NCI-H226 (cell line): Measurements from ENCODE around the gene ZNF839.

Experiments
- DNase-seq: peaks from one replicate; pipeline ENCODE4 v3.0.0-alpha.2; 2015

The ZNF839 gene

DNA sequence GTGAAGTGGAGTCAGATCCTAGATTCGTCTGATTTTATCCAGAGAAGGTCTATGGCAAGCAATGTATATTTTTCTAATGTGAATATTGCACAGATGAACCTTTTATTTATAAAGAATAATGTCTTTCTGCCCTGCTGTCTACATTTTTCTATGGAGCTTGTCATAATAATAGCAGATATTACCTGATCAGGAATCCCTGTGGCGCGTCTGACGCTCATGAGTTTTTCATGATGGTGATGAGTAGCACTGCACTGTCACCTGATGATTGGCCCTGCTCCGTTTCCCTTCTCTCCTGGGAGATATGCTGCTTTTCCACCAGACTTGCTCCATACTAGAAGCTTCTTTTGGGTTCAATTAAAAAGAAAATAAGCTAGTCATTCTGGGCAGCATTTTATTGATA, 22.7 kb downstream of the ZNF839 start:
- no peak for DNase-seq

DNA sequence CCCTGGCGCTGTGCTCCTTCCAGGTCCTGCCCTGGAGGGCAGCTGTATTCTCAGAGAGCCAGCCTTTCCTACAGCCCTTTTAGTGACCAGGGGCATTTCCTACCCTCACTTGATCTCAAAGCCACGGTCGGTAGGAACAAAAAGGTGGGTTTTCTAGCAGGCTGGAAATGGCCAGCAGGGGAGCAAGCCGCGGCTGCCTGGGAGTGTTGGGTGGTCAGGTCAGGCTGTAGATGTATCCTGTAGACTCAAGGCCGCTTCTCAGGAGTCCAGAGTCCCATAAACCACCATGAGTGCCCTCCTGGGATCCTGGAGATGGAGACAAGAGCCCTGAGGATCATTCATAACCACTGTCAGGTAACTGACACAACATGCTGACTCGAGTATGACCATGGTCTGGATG, 24.5 kb downstream of the ZNF839 start:
- no peak for DNase-seq

DNA sequence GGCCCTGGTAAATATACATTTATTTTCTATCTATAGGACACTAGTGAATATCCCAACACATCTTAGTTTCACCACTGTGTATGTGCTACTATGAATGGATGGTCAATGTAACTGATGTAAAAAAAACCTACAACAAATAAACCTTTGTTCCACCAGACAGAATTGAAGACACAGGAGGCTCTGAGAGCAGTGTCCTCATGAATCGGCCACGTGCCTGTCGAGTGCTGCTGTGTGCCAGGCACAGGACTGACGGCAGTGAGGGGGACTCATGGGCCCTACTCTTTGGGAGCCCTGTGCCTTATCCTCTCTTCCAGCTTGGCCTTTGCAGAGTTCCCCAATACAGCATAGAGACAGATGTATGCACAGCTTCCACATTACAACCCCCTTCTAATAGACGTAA, 24.9 kb downstream of the ZNF839 start:
- no peak for DNase-seq

DNA sequence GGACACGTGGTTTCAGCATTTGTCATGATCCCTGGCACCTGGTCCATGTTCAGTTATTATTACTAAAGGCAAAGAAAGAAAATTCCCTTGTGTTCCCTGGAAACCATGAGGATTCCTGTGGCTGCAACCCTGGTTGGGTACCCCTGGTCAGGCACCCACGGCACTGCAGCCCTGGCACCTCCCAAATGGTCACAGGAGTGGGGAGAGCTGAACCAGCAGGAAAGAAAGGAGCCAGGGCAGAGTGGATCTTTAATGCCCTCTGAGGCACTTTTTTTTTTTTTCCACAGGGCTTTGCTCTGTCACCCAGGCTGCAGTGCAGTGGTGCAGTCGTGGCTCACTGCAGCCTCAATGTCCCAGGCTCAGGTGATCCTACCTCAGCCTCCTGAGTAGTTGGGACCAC, 25.7 kb downstream of the ZNF839 start:
- DNase-seq, result no peak

DNA sequence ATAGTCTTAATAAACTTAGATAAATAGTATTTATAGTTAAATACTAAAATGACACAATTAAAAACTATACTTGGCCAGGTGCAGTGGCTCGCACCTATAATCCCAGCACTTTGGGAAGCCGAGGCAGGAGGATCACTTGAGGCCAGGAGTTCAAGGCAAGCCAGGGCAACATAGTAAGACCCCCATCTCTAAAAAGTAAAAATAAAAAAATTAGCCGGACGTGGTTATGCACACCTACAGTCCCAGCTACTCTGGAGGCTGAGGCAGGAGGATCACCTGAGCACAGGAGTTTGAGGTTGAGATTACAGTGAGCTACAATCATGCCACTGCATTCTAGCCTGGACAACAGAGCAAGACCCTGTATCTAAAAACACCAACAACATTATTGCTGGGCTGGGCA, 27.1 kb downstream of the ZNF839 start:
- no peak for DNase-seq

DNA sequence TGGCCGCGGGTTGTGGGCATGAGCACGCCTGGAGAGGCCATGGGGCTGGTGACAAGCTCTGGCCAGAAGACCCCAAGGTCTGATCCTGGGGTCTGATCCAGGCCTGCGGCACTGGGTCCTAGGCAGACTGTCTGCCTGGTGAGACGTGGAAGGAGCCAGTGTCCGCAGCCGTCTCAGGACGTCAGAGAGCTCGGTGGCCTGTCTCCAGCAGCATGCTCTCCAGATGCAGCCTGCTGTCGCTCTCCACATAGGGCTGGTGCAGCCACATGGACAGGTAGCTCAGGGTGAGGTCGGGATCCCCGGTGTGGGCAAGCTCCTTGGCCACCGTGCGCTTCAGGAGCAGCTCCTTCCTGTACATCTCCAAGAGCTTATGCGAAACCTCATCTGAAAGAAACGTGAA, 28.8 kb downstream of the ZNF839 start:
- DNase-seq, result no peak

DNA sequence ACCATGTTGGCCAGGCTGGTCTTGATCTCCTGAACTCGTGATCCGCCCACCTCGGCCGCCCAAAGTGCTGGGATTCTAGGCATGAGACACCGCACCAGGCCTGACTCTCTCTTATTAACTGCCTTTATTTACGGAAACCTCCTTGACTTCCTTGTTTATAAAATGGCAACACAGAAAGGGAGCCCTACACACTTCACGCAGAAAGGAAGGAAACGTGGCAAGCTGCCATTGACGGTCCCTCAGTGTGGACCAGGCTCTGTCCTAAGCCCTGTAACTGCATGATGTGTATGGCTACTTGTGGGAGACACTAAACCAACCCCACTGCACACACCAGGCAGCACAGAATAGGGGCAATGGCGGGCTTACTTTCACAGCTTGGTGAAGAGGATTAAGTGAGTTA, 31.5 kb downstream of the ZNF839 start:
- no peak for DNase-seq

DNA sequence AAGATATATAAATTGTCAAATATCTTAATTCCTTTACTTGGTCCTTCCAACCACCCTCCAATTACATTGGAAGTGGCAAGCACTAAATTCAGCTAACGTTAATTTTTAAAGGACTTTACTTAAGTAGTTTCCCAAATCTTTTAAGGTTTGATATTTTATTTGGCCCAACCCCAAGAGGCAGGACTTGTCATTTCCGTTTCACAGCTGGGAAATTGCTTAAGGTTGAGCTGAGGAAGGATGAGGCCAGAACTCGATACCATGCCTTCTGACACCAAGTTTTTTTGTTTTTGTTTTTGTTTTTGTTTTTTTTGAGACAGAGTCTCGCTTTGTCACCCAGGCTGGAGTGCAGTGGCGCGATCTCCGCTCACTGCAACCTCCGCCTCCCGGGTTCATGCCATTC, 32.0 kb downstream of the ZNF839 start:
- DNase-seq, result peak; percentile 7

DNA sequence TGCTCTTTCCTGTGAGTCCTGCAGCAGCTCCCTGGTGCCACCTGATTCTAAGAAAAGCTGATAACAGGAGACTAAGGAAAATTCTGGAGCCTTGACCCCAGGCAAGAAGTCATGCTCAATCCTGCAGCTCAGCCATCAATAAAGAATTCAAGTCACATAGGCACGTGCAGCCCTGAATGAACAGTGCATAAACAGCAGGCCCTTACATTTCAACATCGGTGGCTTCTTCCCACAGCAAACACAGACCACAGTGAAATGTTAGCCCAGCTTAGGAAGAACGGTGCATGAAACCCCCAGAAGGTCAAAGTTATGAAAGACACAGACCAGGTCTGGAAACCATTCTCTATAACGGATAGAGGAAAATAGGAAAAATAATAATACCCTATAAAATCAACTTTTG, 32.7 kb downstream of the ZNF839 start:
- DNase-seq, result no peak

DNA sequence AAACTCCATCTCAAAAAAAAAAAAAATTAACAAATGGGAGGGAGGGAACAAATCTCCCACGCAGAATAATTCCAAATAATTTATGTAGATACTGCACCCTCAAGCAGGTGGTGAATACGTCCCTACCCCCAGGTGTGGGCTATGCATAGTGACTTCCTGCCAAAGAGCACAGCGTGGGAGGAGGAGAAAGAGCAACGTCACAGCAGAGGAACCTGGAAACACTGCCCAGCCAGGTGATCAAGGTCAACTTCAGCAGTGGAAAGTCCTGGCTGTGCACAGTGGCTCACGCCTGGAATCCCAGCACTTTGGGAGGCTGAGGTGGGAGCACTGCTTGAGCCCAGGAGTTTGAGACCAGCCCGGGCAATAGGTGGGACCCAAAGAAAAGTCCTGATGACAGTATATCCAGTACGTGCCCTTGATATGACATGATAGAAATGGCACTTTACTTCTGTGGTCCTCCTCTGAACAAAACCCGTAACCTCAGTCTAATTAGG, 33.6 kb downstream of the ZNF839 start:
- no peak for DNase-seq

DNA sequence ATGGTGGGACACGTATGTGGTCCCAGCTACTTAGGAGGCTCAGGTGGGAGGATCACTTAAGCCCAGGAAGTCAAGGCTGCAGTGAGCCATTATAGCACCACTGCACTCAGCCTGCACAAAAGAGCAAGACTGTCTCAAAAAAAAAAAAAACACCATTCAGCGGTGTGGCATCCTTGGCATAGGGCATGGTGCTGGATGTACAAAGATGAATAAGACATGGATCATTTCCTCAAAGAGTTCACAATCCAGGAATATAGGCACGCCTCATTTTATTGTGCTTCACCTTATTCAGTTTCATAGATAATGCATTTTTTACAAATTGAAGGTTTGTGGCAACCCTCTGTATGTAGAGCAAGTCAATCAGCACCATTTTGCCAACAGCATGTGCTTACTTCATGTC, 36.7 kb downstream of the ZNF839 start:
- no peak for DNase-seq

DNA sequence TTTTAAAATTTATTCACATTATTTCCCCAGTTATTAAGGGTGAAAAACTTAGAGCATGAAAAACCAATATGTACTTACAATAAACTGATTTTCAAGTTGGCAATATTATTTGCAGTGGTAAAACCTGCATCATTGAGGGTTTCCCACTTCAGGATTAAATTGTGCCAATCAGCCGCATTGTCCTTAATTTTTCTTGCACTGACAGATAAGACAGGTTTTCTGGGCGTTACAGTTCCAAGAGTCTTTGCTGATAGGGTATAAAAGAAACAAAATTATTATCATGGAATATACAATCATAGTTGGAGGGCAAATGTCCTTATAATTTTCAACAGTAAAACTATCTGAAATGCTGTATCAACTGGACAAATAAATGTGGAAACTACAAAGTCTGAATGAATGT, 39.8 kb downstream of the ZNF839 start:
- DNase-seq, result no peak

DNA sequence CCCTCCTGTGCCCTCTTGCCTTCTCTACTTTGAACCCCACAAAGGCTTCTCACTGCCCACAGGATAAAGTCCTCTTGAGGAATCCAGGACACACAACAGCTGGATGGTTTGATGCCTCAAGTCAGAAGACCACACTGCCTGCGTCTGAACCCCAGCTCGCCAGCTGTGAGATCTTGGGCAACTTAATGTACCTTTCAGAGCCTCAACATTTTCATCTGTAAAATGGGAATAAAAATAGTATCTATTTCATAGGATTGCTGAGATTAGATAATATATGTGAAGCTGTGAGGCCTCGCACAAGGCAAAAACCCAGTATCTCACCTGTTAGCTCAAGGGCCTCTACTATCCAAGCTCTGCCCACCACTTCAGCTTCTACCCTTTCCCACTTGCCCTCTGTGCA, 40.8 kb downstream of the ZNF839 start:
- DNase-seq, result no peak

DNA sequence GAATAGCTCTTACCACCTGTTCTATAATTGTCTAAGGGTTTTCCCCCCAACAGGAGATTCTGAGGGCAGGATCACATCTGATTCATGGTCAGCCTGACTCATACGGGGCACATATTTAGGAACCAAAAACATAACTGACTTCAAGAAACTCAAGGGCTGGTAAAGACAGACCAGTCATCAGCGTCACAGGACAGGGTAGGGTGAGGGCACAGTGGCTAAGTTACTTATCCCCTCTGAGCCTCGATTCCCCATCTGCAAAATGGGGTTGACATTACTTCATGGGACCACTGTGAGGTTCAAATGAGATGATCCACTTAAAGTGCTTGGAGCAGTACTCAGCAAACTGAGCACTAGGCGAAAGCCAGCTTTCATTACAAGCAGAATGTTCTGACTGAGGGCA, 42.5 kb downstream of the ZNF839 start:
- peak; percentile 2 for DNase-seq

DNA sequence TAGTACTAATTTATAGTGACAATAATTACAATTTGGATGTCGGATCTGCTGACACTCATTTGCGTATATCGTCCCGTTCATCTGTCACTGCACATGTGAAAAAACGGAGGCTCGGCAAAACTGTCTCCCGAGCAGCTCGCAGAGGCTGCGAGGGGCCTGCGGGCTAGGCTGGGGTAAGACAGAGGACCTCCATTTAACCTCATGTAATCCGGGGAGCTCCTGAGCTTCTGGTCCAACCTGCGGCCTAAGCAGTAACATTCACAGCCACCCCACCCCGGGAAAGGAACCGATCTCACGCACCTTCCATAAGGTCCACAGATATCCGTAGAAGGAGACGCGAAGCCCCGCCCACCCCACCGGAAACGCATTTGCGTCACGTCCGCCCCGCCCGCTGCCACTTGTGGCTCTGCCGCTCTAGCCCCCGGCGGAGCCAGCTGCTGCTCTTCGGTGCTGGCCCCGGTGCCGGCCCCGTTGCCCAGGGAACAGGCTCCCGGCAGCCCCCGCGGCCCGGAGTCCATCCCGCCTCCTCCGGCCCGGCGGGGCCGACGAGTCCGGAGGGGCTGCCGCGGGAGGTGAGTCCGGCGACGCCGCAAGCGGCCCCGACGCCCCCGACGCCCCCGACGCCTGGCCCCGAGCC, 43.1 kb downstream of the ZNF839 start, which contains the start of the genes CINP and TECPR2:
Gene CINP (minus strand): TSS at position 346 of the 637 bp plus-strand sequence. CDS start 39 bp downstream, at position 307.
Gene TECPR2 (plus strand): TSS at position 397 of the 637 bp plus-strand sequence. CDS start 13,781 bp downstream, outside the sequence.
- peak; percentile 91 for DNase-seq

DNA sequence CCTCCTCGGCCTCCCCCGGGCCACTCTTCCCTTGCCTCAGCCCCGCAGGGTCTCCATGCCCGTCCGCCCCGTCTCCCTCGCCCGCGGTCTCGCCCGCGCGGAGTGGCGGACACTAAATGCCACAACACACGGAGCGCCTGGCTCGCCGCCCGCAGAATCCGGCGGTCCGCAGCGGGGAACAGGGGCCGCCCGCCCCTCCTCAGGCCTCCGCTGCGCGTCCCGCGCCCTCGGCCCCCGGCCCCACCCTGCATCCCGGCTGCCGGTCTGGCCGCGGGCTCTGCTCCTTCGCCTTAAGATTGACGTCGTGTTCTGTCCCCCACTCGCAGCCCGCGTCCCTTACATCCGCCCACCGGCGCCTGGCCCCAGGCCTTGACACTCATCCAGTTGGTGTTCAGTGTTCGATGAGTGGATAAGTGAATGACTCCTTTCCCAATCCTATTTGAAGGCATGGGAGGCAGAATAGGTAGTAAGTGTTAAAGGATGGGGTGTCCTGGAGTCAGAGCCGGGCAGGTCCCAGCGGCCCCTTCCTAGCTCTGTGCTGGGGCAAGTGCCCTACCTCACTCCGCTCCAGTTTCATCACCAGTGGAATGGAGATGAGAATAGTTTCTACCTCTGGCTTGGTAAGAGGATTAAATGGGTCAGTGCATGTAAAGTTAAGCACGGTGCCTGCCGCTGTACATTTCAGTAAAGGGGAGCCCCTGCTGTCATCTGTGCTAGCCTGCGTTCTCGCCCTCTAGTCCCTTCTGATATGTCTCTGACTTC, 43.8 kb downstream of the ZNF839 start:
- DNase-seq, result no peak

DNA sequence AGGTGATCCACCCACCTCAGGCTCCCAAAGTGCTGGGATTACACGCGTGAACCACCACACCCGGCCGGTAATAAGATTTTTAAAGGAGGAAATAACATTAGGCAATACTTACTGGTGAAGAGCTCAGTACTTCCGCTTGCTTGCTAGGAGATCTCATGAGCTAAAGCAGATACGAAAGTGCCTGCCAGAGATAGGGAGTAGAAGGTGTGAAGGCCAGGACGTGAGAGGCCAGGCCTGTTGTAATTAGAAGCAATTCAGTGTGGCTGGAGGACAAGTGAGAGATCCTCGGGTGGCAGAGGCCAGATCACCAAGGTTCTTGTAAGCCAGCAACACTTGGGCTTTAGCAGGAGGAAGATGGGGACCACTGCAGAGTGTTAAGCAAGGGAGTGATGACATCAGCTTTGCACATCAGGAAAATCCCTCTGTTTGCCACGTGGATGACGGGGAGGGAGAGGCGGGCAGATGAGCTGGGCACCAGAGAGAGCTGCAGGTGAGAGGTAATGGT, 50.8 kb downstream of the ZNF839 start:
- DNase-seq, result no peak

DNA sequence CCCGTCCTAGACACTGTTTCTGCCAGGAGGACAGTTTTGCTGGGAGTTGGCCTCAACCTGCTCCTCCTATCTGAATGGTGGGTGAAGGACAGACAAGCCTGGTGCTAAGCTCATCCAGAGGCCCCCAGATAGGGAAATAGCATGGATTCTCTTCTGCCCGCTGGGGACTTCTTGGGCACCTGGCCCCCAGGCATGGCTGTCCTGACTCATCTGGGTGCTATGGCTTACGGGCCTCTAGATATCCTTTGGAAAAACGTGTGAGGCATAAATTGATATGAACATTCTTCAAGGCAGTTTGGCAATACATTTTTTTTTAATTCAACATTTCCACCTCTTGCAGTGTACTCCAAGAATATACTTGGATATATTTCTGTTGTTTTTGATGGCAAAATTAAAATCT, 51.8 kb downstream of the ZNF839 start:
- DNase-seq, result no peak

DNA sequence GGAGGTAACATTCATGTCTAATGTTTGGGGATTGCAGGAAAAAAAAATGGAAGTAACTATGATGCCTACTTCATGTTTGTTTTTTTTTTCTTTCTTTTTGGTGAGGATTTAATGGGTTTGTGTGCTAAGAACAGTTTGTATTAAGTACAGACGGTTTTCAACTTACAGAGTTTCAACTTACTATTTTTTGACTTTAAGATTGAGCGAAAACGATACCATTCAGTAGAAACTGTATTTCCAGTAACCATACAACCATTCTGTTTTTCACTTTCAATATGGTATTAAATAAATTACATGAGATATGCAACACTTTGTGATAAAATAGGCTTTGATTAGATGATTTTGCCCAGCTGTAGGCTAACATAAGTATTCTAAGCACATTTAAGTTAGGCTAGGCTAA, 53.6 kb downstream of the ZNF839 start:
- DNase-seq, result no peak

DNA sequence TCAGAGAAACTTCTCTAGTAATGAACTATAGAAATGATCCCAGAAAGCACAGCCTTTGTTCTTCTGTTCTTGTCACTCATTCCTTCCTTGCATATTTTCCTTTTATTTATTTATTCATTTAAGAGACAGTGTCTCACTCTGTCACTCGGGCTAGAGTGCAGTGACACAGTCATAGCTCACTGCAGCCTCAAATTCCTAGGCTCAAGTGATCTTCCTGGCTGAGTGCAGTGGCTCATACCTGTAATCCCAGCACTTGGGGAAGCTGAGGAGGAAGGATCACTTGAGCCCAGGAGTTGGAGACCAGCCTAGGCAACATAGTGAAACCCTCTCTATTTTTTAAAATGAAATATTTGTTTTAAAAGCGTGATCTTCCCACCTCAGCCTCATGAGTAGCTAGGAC, 54.7 kb downstream of the ZNF839 start:
- DNase-seq, result no peak

DNA sequence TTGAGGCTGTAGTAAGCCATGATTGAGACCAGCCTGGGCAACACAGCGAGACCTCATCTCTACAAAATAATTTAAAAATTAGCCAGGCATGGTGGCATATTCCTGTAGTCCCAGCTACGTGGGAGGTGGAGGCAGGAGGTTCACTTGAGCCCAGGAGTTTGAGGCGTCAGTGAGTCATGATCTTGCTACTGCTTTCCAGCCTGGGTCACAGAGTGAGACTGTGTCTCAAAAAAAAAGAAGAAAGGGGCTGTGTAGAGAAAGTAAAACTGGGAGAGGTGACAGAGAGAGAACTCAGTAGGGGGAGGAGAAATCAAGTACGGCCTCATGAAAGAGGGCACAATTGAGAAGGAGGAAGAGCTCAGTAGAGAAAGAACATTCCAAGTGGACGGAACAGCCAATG, 55.6 kb downstream of the ZNF839 start:
- DNase-seq, result no peak

DNA sequence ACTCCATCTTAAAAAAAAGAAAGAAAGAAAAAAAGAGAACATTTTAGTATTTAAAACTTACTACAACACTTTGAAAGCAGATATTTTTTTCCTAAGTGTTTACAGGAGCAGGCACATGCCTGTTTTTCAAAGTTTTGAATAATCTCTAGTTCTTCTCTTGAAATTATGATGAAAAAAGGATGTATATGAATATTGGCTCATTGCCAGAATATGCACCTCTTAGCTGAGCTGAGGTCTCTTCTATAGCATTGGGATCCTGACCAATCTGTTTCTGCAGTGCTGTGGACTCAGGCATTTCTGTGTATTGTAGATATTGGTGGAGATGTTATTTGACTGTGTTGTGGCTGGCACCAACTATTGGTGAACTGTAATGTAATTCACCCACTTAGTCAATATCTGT, 58.1 kb downstream of the ZNF839 start:
- DNase-seq, result no peak

DNA sequence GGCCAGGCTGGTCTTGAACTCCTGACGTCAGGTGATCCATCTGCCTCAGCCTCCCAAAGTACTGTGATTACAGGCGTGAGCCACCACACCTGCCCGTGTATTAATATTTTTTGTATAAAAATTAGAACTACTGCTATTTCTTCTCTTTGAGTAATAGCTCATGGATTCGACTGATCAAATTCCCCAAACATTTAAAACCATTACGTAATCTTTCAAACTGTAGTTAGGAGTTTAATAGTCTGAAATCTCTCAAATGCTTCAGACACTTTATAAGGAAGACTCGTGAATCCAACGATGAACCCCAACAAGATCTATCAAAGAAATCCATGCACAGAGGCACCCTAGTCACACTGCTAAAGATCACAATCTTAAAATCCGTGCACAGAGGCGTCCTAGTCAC, 59.3 kb downstream of the ZNF839 start:
- DNase-seq, result no peak

DNA sequence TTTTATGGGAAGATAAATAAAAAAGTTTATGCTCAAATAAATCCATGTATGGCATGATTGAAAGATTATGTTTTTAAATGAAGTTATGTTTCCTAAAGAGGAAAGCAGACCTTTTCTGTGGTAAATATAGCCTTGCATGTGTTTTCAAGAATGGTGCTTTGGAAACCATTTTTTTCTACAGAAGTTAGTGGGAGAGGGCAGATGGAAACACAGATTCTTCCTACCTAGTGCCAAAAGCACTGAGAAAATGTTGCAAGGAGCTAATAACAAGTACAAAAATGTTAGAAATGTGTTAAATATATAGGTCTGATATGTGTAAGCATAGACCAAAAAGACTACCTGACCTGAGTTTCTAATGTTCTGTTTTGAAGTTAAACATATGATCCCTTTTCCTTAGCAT, 67.5 kb downstream of the ZNF839 start:
- no peak for DNase-seq
